ENCODE results near the gene WNK1. TPM values are rescaled to one million over a fixed set of nuclear protein-coding genes. Genes with fewer than 3 reads are reported as not detected.
"Not testable (repeated sequence)": the region's sequence is repeated elsewhere in the genome, so short reads cannot be mapped to it uniquely, and the experiment has no call there.

The WNK1 gene
- polyA plus RNA-seq (2013, experiment 1 of 2) = 49.9 TPM
- polyA plus RNA-seq (2013, experiment 2 of 2) = 50.8 TPM

DNA sequence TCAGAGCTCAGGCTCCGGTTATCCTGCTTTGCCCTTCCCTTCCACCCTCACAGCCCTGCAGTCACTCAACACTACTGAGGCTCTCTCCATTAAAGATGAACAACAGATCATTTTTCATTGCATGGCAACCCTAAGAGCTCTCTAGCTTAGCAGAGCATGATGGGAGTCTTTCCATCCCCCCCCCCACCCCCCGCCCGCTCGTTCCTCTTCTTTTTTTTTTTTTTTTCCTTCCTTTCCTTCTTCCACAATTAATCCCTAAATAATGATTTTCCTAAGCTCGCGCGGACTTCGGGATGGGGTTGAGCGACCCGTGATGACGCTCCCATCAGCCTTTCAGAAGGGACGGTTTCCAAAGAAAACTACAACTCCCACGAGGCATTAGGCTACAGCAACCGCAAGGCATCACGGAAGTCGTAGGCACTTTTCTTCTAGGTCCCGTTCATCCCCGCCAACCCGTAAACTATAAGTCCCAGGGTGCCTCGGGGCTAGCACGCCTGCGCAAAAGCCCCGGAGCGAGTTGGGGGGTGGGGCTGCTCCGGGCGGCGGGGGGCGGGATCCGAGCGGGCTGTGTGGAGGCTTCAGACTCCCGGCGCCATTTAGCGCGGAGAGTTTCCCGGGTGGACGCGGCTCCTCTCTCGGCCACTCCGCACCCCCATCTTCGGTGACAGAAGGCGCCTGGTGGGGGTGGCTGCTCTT is at the start of gene WNK1:
TSS of gene WNK1 (plus strand) at position 581 of the 696 bp plus-strand sequence. CDS start 987 bp downstream, outside the sequence.
- peak within 1 kb of the TSS; percentile 89 for H3K4me2 ChIP-seq (ENCODE audit: insufficient read depth, low read length, poor library complexity, severe bottlenecking)
- no CpG with 5 or more reads among the region's 41 CpGs for WGBS, 2 donors (ENCODE audit: extremely low coverage in 2 of 2, insufficient read length in 2 of 2, insufficient replicate concordance in 1 of 2)
- H3K36me3 ChIP-seq (replicated peaks in 1 of 2; ENCODE audit: control insufficient read depth in 2 of 2, insufficient read depth in 2 of 2, low read length in 2 of 2) = peaks cover 0 to 16% of the 10 kb centered on the region in 2 donors
- peak within 1 kb of the TSS; percentile 94 for H2AK5ac ChIP-seq (ENCODE audit: low read depth, low read length)
- peak within 1 kb of the TSS; percentile 37 for H3K4ac ChIP-seq (ENCODE audit: low read length)
- peak within 1 kb of the TSS; percentile 49 for H2BK15ac ChIP-seq (ENCODE audit: low read length)
- H4K8ac ChIP-seq (ENCODE audit: low read depth, low read length) = peak within 1 kb of the TSS; percentile 17
- H2BK5ac ChIP-seq (ENCODE audit: low read length) = peak within 1 kb of the TSS; percentile 87
- peak within 1 kb of the TSS; percentile 87 for H2AFZ ChIP-seq (ENCODE audit: low read length)
- peak within 1 kb of the TSS; percentile 93 for H3K27ac ChIP-seq (replicated peaks; ENCODE audit: low read length)
- H3K9me3 ChIP-seq (replicated peaks in 1 of 2; ENCODE audit: control insufficient read depth in 2 of 2, insufficient read depth in 1 of 2, low read depth in 1 of 2, low read length in 2 of 2) = no peaks in the 10 kb centered on the region
- peak within 1 kb of the TSS; percentile 100 for H3K9ac ChIP-seq (ENCODE audit: low read depth, low read length, poor library complexity)
- H4K91ac ChIP-seq (ENCODE audit: low read depth, low read length, poor library complexity) = no peak within 1 kb of the TSS
- H2BK12ac ChIP-seq (ENCODE audit: low read length) = no peak within 1 kb of the TSS
- peak within 1 kb of the TSS; percentile 78 to 100 for H3K4me3 ChIP-seq (ENCODE audit: low read length in 2 of 2)
- peaks cover 1 to 17% of the 10 kb centered on the region in 2 donors for H3K4me1 ChIP-seq (ENCODE audit: control insufficient read depth in 2 of 2, insufficient read depth in 1 of 2, low read depth in 1 of 2, low read length in 2 of 2)
- peak within 1 kb of the TSS; percentile 96 for H3K23ac ChIP-seq (ENCODE audit: low read depth, low read length, poor library complexity)
- peak within 1 kb of the TSS; percentile 98 for H3K18ac ChIP-seq (ENCODE audit: low read length)
- no peak within 1 kb of the TSS for H2BK120ac ChIP-seq (ENCODE audit: low read depth, low read length)
- peak within 1 kb of the TSS; percentile 94 for H3K14ac ChIP-seq (ENCODE audit: low read length)
- peaks cover 11% of the 10 kb centered on the region for H3K79me1 ChIP-seq (ENCODE audit: low read depth, low read length)
- no peaks in the 10 kb centered on the region for H3K27me3 ChIP-seq (ENCODE audit: control insufficient read depth in 3 of 3, insufficient read depth in 3 of 3, low read depth in 1 of 3, low read length in 3 of 3)
- peak; percentile 98 for DNase-seq (ENCODE audit: low spot score)

DNA sequence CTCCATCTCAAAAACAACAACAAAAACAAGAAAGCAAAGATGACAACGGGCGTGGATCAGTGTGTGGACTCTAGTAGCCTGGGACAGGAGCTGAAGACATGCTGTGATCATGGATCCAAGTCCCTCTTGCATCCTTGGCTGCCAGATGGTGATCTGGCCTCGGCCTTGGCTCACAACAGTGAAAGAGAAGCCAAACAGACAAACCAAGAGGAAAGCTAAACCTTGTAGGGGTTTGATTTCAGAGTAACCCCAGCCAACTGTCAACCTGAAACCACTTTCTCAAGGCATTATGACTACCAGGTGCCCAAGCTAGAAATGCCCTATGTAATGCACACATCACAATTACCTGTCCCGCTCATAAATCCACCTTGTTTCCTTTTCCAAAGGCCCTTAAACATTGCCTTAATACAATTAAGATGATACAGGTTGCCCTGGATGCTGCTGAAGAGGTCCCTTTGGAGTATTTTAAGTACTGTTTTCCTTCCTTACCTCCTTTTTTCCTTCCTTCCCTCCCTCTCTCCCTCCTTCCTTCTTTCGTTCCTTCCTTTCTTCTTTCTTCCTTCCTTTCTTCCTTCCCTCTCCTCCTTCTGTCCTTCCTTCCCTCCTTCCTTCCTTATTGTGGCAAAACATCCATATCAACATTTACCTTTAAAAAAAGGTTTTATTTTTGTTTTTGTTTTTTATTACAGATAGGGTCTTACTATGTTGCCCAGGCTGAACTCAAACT is 47.7 kb upstream of the WNK1 start:
- no peak overlapping the region for H3K9ac ChIP-seq (ENCODE audit: low read depth, low read length, poor library complexity)
- peak overlapping the region; percentile 43 for H4K8ac ChIP-seq (ENCODE audit: low read depth, low read length)
- H2BK120ac ChIP-seq (ENCODE audit: low read depth, low read length) = peak overlapping the region; percentile 61
- no peaks in the 10 kb centered on the region for H3K36me3 ChIP-seq (replicated peaks in 1 of 2; ENCODE audit: control insufficient read depth in 2 of 2, insufficient read depth in 2 of 2, low read length in 2 of 2)
- WGBS, 2 donors (ENCODE audit: extremely low coverage in 2 of 2, insufficient read length in 2 of 2, insufficient replicate concordance in 1 of 2) = no CpG with 5 or more reads among the region's 5 CpGs
- no peak overlapping the region for H3K18ac ChIP-seq (ENCODE audit: low read length)
- H3K4me2 ChIP-seq (ENCODE audit: insufficient read depth, low read length, poor library complexity, severe bottlenecking) = no peak overlapping the region
- H2AK5ac ChIP-seq (ENCODE audit: low read depth, low read length) = no peak overlapping the region
- H3K14ac ChIP-seq (ENCODE audit: low read length) = no peak overlapping the region
- no peak overlapping the region for H2AFZ ChIP-seq (ENCODE audit: low read length)
- no peak overlapping the region for H2BK5ac ChIP-seq (ENCODE audit: low read length)
- no peak overlapping the region for H2BK12ac ChIP-seq (ENCODE audit: low read length)
- peaks cover 0 to 2% of the 10 kb centered on the region in 2 donors for H3K9me3 ChIP-seq (replicated peaks in 1 of 2; ENCODE audit: control insufficient read depth in 2 of 2, insufficient read depth in 1 of 2, low read depth in 1 of 2, low read length in 2 of 2)
- no peaks in the 10 kb centered on the region for H3K79me1 ChIP-seq (ENCODE audit: low read depth, low read length)
- no peak for DNase-seq (ENCODE audit: low spot score)
- no peak overlapping the region for H3K27ac ChIP-seq (replicated peaks; ENCODE audit: low read length)
- no peak overlapping the region for H4K91ac ChIP-seq (ENCODE audit: low read depth, low read length, poor library complexity)
- peak overlapping the region; percentile 37 for H2BK15ac ChIP-seq (ENCODE audit: low read length)
- H3K4me3 ChIP-seq (ENCODE audit: low read length in 2 of 2) = no peak overlapping the region
- H3K4me1 ChIP-seq (ENCODE audit: control insufficient read depth in 2 of 2, insufficient read depth in 1 of 2, low read depth in 1 of 2, low read length in 2 of 2) = peaks cover 0 to 3% of the 10 kb centered on the region in 2 donors
- H3K4ac ChIP-seq (ENCODE audit: low read length) = no peak overlapping the region
- no peaks in the 10 kb centered on the region for H3K27me3 ChIP-seq (ENCODE audit: control insufficient read depth in 3 of 3, insufficient read depth in 3 of 3, low read depth in 1 of 3, low read length in 3 of 3)
- H3K23ac ChIP-seq (ENCODE audit: low read depth, low read length, poor library complexity) = no peak overlapping the region

DNA sequence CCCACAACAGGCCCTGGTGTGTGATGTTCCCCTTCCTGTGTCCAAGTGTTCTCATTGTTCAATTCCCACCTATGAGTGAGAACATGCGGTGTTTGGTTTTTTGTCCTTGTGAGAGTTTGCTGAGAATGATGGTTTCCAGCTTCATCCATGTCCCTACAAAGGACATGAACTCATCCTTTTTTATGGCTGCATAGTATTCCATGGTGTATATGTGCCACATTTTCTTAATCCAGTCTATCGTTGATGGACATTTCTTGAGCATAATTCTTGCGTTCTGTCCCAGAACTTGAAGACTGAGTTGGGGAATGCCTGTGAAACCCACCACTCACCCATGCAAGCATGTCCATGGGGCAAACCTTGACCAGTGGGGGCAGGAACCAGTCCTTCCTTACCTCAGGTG is 44.3 kb upstream of the WNK1 start:
- H2BK15ac ChIP-seq (ENCODE audit: low read length); H3K27ac ChIP-seq (replicated peaks; ENCODE audit: low read length); DNase-seq (ENCODE audit: low spot score); H3K4me2 ChIP-seq (ENCODE audit: insufficient read depth, low read length, poor library complexity, severe bottlenecking); H3K4ac ChIP-seq (ENCODE audit: low read length); H2AK5ac ChIP-seq (ENCODE audit: low read depth, low read length); H2BK12ac ChIP-seq (ENCODE audit: low read length); H2BK120ac ChIP-seq (ENCODE audit: low read depth, low read length); H2BK5ac ChIP-seq (ENCODE audit: low read length); H3K9ac ChIP-seq (ENCODE audit: low read depth, low read length, poor library complexity); H4K8ac ChIP-seq (ENCODE audit: low read depth, low read length); H3K18ac ChIP-seq (ENCODE audit: low read length); H3K4me3 ChIP-seq (ENCODE audit: low read length in 2 of 2); H3K23ac ChIP-seq (ENCODE audit: low read depth, low read length, poor library complexity); H4K91ac ChIP-seq (ENCODE audit: low read depth, low read length, poor library complexity); H2AFZ ChIP-seq (ENCODE audit: low read length); H3K4me1 ChIP-seq (ENCODE audit: control insufficient read depth in 2 of 2, insufficient read depth in 1 of 2, low read depth in 1 of 2, low read length in 2 of 2); H3K79me1 ChIP-seq (ENCODE audit: low read depth, low read length); H3K9me3 ChIP-seq (replicated peaks in 1 of 2; ENCODE audit: control insufficient read depth in 2 of 2, insufficient read depth in 1 of 2, low read depth in 1 of 2, low read length in 2 of 2); H3K14ac ChIP-seq (ENCODE audit: low read length); H3K36me3 ChIP-seq (replicated peaks in 1 of 2; ENCODE audit: control insufficient read depth in 2 of 2, insufficient read depth in 2 of 2, low read length in 2 of 2); H3K27me3 ChIP-seq (ENCODE audit: control insufficient read depth in 3 of 3, insufficient read depth in 3 of 3, low read depth in 1 of 3, low read length in 3 of 3): not testable (repeated sequence)
- WGBS, 2 donors (ENCODE audit: extremely low coverage in 2 of 2, insufficient read length in 2 of 2, insufficient replicate concordance in 1 of 2) = no CpG with 5 or more reads among the region's 3 CpGs

GRCh38 chr12:709455-710020 is 42.8 kb upstream of the WNK1 start:
- H2BK15ac ChIP-seq (ENCODE audit: low read length) = no peak overlapping the region
- peaks cover 2 to 3% of the 10 kb centered on the region in 2 donors for H3K4me1 ChIP-seq (ENCODE audit: control insufficient read depth in 2 of 2, insufficient read depth in 1 of 2, low read depth in 1 of 2, low read length in 2 of 2)
- no peak overlapping the region for H3K4ac ChIP-seq (ENCODE audit: low read length)
- H3K4me2 ChIP-seq (ENCODE audit: insufficient read depth, low read length, poor library complexity, severe bottlenecking) = no peak overlapping the region
- H3K18ac ChIP-seq (ENCODE audit: low read length) = peak overlapping the region; percentile 55
- H3K14ac ChIP-seq (ENCODE audit: low read length) = no peak overlapping the region
- no peak overlapping the region for H3K27ac ChIP-seq (replicated peaks; ENCODE audit: low read length)
- H4K8ac ChIP-seq (ENCODE audit: low read depth, low read length) = no peak overlapping the region
- no peak overlapping the region for H2AFZ ChIP-seq (ENCODE audit: low read length)
- no peak overlapping the region for H2BK5ac ChIP-seq (ENCODE audit: low read length)
- H3K36me3 ChIP-seq (replicated peaks in 1 of 2; ENCODE audit: control insufficient read depth in 2 of 2, insufficient read depth in 2 of 2, low read length in 2 of 2) = no peaks in the 10 kb centered on the region
- no peak for DNase-seq (ENCODE audit: low spot score)
- no peak overlapping the region for H3K9ac ChIP-seq (ENCODE audit: low read depth, low read length, poor library complexity)
- no peak overlapping the region for H4K91ac ChIP-seq (ENCODE audit: low read depth, low read length, poor library complexity)
- no peak overlapping the region for H2BK12ac ChIP-seq (ENCODE audit: low read length)
- no peaks in the 10 kb centered on the region for H3K79me1 ChIP-seq (ENCODE audit: low read depth, low read length)
- no CpG with 5 or more reads among the region's 7 CpGs for WGBS, 2 donors (ENCODE audit: extremely low coverage in 2 of 2, insufficient read length in 2 of 2, insufficient replicate concordance in 1 of 2)
- H3K4me3 ChIP-seq (ENCODE audit: low read length in 2 of 2) = no peak overlapping the region
- H3K23ac ChIP-seq (ENCODE audit: low read depth, low read length, poor library complexity) = no peak overlapping the region
- peaks cover 0 to 2% (median 0%) of the 10 kb centered on the region in 3 experiments for H3K27me3 ChIP-seq (ENCODE audit: control insufficient read depth in 3 of 3, insufficient read depth in 3 of 3, low read depth in 1 of 3, low read length in 3 of 3)
- peaks cover 0 to under 1% of the 10 kb centered on the region in 2 donors for H3K9me3 ChIP-seq (replicated peaks in 1 of 2; ENCODE audit: control insufficient read depth in 2 of 2, insufficient read depth in 1 of 2, low read depth in 1 of 2, low read length in 2 of 2)
- no peak overlapping the region for H2BK120ac ChIP-seq (ENCODE audit: low read depth, low read length)
- H2AK5ac ChIP-seq (ENCODE audit: low read depth, low read length) = peak overlapping the region; percentile 3
